Glutamatergic neuron (in vitro differentiated cells): ENCODE measurements around the gene COX6B2. TPM values are rescaled to one million over a fixed set of nuclear protein-coding genes. Genes with fewer than 3 reads are reported as not detected.
"Not testable (repeated sequence)": the region's sequence is repeated elsewhere in the genome, so short reads cannot be mapped to it uniquely, and the experiment has no call there.

ENCODE experiments used
- DNase-seq: peaks from one replicate; pipeline ENCODE4 v3.0.0; 2022
- H3K27ac Mint-ChIP-seq: one replicate; pipeline ENCODE4 v1.8.0; 2020; ENCODE audit warnings: mild to moderate bottlenecking, mixed read lengths, inconsistent platforms; ENCODE audit not compliant: unreplicated experiment
- H3K27me3 Mint-ChIP-seq: one replicate; pipeline ENCODE4 v1.8.0; 2020; ENCODE audit warnings: mild to moderate bottlenecking, moderate library complexity, mixed read lengths, inconsistent platforms; ENCODE audit not compliant: unreplicated experiment
- H3K36me3 Mint-ChIP-seq: one replicate; pipeline ENCODE4 v1.8.0; 2020; ENCODE audit warnings: mild to moderate bottlenecking, mixed read lengths, inconsistent platforms; ENCODE audit not compliant: unreplicated experiment
- H3K4me1 Mint-ChIP-seq: one replicate; pipeline ENCODE4 v1.8.0; 2020; ENCODE audit warnings: mild to moderate bottlenecking, low read depth, mixed read lengths, inconsistent platforms; ENCODE audit not compliant: unreplicated experiment
- H3K4me3 Mint-ChIP-seq: one replicate; pipeline ENCODE4 v1.8.0; 2020; ENCODE audit warnings: mild to moderate bottlenecking, mixed read lengths, inconsistent platforms; ENCODE audit not compliant: unreplicated experiment
- H3K9me3 Mint-ChIP-seq: one replicate; pipeline ENCODE4 v1.8.0; 2020; ENCODE audit warnings: mild to moderate bottlenecking, moderate library complexity, mixed read lengths, inconsistent platforms; ENCODE audit not compliant: unreplicated experiment
- long read RNA-seq: library from polyadenylated mRNA; unstranded; transcript quantifications from one replicate; pipeline ENCODE4 v2.0.0, GENCODE V29; 2020; ENCODE audit not compliant: unreplicated experiment
- total RNA-seq: library from RNA; stranded (reverse); fragmentation: NEBNext Ultra II Directional; extraction: Animal tissue kit (Norgen Biotek cat#: 25700); gene quantifications from one replicate; pipeline ENCODE4 v1.2.1, GENCODE V29; 2021; ENCODE audit not compliant: unreplicated experiment
- TF ChIP-seq, protein P1 (sequence below): fragments of 200-600 bp; sonication (generic); IDR thresholded peaks from one replicate; pipeline ENCODE4 v1.5.0; 2021; ENCODE audit not compliant: partially characterized antibody, unreplicated experiment

COX6B2 gene, protein sequence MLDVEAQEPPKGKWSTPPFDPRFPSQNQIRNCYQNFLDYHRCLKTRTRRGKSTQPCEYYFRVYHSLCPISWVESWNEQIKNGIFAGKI
- total RNA-seq, result 2.8 TPM
- long read RNA-seq, partial matches to known transcripts, result 1 of 1 reads
- long read RNA-seq, other reads (novel, unspliced or antisense), result 0 of 1 reads

DNA sequence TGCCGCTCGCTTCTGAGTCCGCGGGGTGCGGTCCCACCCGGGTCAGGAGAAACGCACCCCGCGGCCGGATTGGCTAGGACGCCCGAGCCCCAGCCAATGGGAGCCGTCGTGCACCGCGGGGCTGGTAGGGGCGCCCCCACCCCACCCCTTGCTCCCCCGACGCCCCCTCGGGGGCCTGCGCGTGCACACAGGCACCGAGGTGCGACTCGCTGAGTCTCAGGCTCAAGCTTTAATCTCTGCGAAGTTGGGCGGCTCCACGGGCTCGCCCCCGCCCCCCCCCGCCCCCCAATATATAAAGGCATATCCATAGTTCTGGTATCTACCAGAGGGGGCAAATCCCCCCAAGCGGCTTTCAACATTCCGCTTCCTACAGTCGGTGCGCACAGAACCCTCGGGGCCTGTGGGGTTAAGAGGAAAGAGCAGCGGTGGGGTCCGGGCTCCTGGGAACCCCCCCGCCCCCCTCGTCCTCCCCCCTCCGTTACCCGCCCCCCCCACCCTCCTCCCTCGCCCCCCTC is at the start of gene COX6B2:
Gene COX6B2 (minus strand): TSS at position 22 of the 515 bp plus-strand sequence. CDS start 198 bp downstream, outside the sequence.
- Mint-ChIP-seq H3K27me3 (peaks cover 17% of the 10 kb centered on the region), H3K4me1 (peaks cover 6% of the 10 kb centered on the region), H3K9me3 (peaks cover 10% of the 10 kb centered on the region), H3K36me3 (no peaks in the 10 kb centered on the region), H3K4me3 (peak within 1 kb of the TSS; percentile 75), H3K27ac (no peak within 1 kb of the TSS)
- DNase-seq, result no peak
- TF ChIP-seq, protein P1, sequence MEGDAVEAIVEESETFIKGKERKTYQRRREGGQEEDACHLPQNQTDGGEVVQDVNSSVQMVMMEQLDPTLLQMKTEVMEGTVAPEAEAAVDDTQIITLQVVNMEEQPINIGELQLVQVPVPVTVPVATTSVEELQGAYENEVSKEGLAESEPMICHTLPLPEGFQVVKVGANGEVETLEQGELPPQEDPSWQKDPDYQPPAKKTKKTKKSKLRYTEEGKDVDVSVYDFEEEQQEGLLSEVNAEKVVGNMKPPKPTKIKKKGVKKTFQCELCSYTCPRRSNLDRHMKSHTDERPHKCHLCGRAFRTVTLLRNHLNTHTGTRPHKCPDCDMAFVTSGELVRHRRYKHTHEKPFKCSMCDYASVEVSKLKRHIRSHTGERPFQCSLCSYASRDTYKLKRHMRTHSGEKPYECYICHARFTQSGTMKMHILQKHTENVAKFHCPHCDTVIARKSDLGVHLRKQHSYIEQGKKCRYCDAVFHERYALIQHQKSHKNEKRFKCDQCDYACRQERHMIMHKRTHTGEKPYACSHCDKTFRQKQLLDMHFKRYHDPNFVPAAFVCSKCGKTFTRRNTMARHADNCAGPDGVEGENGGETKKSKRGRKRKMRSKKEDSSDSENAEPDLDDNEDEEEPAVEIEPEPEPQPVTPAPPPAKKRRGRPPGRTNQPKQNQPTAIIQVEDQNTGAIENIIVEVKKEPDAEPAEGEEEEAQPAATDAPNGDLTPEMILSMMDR, result peak; percentile 17

DNA sequence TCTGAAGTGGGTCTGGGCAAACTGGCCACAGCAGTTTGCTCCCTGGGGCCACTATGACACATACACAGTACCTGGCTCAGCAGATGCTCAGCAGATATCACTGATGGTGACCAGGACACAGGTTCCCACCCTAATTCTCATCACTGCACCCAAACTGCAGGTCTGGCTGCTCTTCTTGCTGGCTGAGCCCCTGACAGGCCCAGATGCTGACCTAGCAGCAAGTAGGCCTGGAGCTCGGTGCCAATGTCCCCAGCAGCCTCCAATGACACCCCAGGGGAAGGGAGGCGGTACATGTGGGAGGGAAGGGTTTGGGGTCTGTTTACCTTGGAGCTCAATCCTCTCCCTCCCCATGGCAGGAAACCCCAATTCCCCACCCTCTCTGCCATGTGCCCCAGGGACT is 48.0 kb upstream of the COX6B2 start:
- H3K27ac Mint-ChIP-seq, result peak overlapping the region; percentile 43
- no peak overlapping the region for H3K4me3 Mint-ChIP-seq
- peaks cover 31% of the 10 kb centered on the region for H3K4me1 Mint-ChIP-seq

DNA sequence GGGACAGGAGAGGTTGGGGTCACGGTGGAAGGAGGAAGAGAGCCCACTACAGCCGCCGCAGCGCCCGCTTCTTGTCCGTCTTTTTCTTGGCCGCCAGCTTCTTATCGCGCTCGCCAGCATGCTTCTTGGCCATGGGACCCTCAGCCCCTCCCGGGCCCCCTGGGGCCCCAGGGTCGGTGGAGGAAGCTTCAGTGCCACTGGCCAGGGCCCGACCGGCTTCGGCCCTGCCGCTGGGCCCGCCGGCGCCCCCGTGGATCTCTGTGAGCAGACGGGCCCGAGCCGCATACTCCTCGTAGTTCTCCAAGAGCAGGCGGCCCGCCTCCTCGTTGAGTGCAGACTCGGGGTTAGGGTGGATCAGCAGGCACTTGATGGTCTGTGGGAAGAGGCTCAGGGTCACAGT is 46.9 kb upstream of the COX6B2 start:
- Mint-ChIP-seq H3K4me1 (peaks cover 28% of the 10 kb centered on the region), H3K9me3 (peaks cover 22% of the 10 kb centered on the region)
- not testable (repeated sequence) for H3K27me3 Mint-ChIP-seq, DNase-seq, H3K4me3 Mint-ChIP-seq, H3K27ac Mint-ChIP-seq, H3K36me3 Mint-ChIP-seq

More for the DNA sequence above, 48.0 kb upstream of the COX6B2 start:
- no peak for DNase-seq
- TF ChIP-seq, protein P1, result no peak
- H3K27me3 Mint-ChIP-seq, result peaks cover 11% of the 10 kb centered on the region
- H3K36me3 Mint-ChIP-seq, result peaks cover 12% of the 10 kb centered on the region
- H3K9me3 Mint-ChIP-seq, result peaks cover 25% of the 10 kb centered on the region

DNA sequence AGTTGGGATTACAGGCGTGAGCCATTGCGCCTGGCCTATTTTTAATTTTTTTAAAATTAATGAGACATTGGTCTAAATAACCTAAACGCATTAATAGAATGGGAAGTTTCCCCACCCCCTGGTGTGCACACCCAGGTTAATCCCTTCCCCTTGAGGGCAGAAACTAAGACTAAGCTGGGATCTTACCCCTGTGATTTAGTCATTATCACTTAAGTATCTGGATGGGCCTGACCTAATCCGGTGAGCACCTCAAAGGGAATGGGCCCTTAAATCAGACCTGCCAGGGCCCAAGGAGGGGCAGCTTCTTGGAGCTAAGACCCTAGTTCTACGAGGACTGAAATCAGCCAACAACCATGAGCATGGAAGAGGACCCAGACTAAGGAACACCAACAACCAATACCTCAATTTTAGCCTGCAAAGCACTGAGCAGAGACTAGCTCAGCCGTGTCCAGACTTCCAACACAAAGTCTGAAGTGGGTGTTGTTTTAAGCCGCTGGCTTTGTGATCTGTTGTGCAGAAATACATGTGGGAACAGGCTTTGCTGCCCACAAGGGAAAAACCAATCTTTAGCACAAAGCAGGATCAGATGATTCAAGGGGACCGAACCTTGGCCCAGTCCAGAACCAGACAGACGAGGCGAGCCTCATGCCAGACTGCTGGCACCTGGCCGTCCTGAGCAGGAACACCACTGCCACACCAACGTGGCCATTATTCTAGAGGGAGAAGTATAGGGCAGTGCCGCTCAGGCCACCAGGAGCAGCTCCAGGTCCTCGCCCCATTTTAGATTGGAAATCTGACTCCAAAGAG is 46.0 kb upstream of the COX6B2 start:
- H3K4me1 Mint-ChIP-seq, result peaks cover 19% of the 10 kb centered on the region
- TF ChIP-seq, protein P1, result no peak
- peak overlapping the region; percentile 77 for H3K27ac Mint-ChIP-seq
- H3K9me3 Mint-ChIP-seq, result peaks cover 13% of the 10 kb centered on the region
- peaks cover under 1% of the 10 kb centered on the region for H3K36me3 Mint-ChIP-seq
- H3K27me3 Mint-ChIP-seq, result peaks cover 3% of the 10 kb centered on the region
- DNase-seq, result no peak
- H3K4me3 Mint-ChIP-seq, result no peak overlapping the region

DNA sequence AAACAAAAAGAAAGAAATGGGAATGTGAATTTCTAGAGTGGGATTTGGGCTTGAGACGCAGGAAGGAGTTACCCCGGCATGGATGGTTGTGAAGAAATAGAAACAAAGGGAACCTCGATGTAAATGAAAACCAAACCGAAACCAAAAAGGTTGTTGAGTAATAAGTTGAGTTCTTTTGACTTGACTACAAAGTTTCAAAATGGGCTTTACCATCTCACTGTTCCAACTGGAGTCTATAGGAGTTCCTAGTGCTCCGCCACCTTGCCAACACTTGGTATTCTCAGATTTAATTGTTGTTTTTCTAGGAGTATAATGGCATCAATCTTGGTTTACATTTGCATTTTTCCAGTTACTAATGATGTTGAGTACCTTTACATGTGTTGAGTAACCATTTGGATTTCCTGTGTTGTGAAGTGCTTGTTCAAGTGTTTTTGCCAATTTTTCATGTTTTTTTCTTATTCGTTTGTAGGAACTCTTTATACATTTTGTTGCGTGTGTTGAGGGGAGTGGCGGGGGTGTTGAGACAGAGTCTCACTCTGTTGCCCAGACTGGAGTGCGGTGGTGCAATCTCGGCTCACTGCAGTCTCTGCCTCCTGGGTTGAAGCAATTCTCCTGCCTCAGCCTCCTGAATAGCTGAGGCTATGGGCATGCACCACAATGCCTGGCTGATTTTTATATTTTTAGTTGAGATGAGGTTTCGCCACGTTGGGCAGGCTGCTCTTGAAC is 43.8 kb upstream of the COX6B2 start:
- Mint-ChIP-seq H3K36me3 (no peaks in the 10 kb centered on the region), H3K9me3 (peaks cover 15% of the 10 kb centered on the region), H3K4me1 (peaks cover 19% of the 10 kb centered on the region), H3K4me3 (no peak overlapping the region), H3K27me3 (peaks cover 2% of the 10 kb centered on the region), H3K27ac (no peak overlapping the region)
- TF ChIP-seq, protein P1, result no peak
- no peak for DNase-seq
